Spleen (tissue), 11 donors: ENCODE measurements around the gene HNRNPC. TPM values are rescaled to one million over a fixed set of nuclear protein-coding genes. Genes with fewer than 3 reads are reported as not detected.

Source experiments
- DNase-seq: peaks from one replicate; pipeline ENCODE4 v3.0.0-alpha.2; 2020
- H3K27ac ChIP-seq, 8 donors: fragments of 200-600 bp; sonication (generic) in 7 of 8; 1 replicate in 4 of 8; 2 replicates in 4 of 8; pipeline versions ENCODE4 v1.5.0 to v1.8.0; 2016 to 2021; ENCODE audit warnings: inconsistent platforms in 4 of 8, mild to moderate bottlenecking in 4 of 8, moderate library complexity in 1 of 8
- H3K27me3 ChIP-seq, 7 donors: fragments of 200-600 bp; sonication (generic) in 6 of 7; replicated peaks in 1 of 7; 1 replicate in 4 of 7; 2 replicates in 3 of 7; pipeline versions ENCODE4 v1.5.0 to v1.8.0; 2016 to 2021; ENCODE audit warnings: inconsistent platforms in 3 of 7, mild to moderate bottlenecking in 1 of 7
- H3K36me3 ChIP-seq, 6 donors: fragments of 200-600 bp; sonication (generic) in 5 of 6; 1 replicate in 4 of 6; 2 replicates in 2 of 6; pipeline versions ENCODE4 v1.5.0 to v1.8.0; 2016 to 2021; ENCODE audit warnings: inconsistent platforms in 2 of 6
- H3K4me1 ChIP-seq, 6 donors: fragments of 200-600 bp; sonication (generic) in 5 of 6; 1 replicate in 3 of 6; 2 replicates in 3 of 6; pipeline versions ENCODE4 v1.5.0 to v1.8.0; 2016 to 2021; ENCODE audit warnings: inconsistent platforms in 3 of 6
- H3K4me3 ChIP-seq, 8 donors: fragments of 200-600 bp; sonication (generic) in 7 of 8; 1 replicate in 4 of 8; 2 replicates in 4 of 8; pipeline versions ENCODE4 v1.5.0 to v1.8.0; 2016 to 2021; ENCODE audit warnings: inconsistent platforms in 4 of 8, mild to moderate bottlenecking in 4 of 8, moderate library complexity in 2 of 8
- H3K9me3 ChIP-seq, 8 donors: fragments of 200-600 bp; sonication (generic) in 7 of 8; 1 replicate in 4 of 8; 2 replicates in 4 of 8; pipeline versions ENCODE4 v1.5.0 to v1.8.0; 2016 to 2021; ENCODE audit warnings: inconsistent platforms in 4 of 8
- POLR2A ChIP-seq, 3 donors: fragments of 450-650 bp; IDR thresholded peaks; one replicate each; pipeline ENCODE4 v1.5.1; 2017; ENCODE audit warnings: antibody characterized with exemption in 3 of 3, mild to moderate bottlenecking in 1 of 3
- POLR2AphosphoS5 ChIP-seq, 3 donors: sonication (generic); formaldehyde crosslinking; IDR thresholded peaks; one replicate each; pipeline ENCODE4 v1.5.1; 2017; ENCODE audit warnings: antibody characterized with exemption in 3 of 3
- WGBS, 5 donors: extraction: QIAGEN DNeasy Blood & Tissue Kit in 3 of 5; methylation state at CpG; one replicate each; pipeline versions ENCODE4 v1.1.5 to v1.1.7; 2013 to 2018; 5-methylcytosine and 5-hydroxymethylcytosine counted together
- intact Hi-C: fragments of 100-400 bp; cut with DNase I; formaldehyde crosslinking; loops from one replicate; pipeline ENCODE4 v1.15.0; 2023; ENCODE audit warnings: low total_unique reads
- polyA plus RNA-seq, 3 donors: library from polyadenylated mRNA; stranded (reverse); fragments of 200-250 nt; gene quantifications; one replicate each; pipeline ENCODE4 v1.2.1, GENCODE V29; 2013
- total RNA-seq, 7 donors: library from RNA; depleted of rRNA in 3 of 7; stranded (reverse); fragments of >200 nt in 3 of 7; fragmentation: NEBNext Ultra II Directional in 4 of 7; extraction: Animal tissue kit (Norgen Biotek cat#: 25700) in 4 of 7; gene quantifications; one replicate each; pipeline versions ENCODE4 v1.1.0 to v1.2.1, GENCODE V29; 2016 to 2021
- TF ChIP-seq, protein P1 (sequence below), 11 experiments: fragments of 200-600 bp in 7 of 11; fragments of 450-650 bp in 4 of 11; sonication (generic) in 4 of 11; IDR thresholded peaks in 8 of 11; conservative IDR thresholded peaks in 3 of 11; 1 replicate in 7 of 11; 2 replicates in 4 of 11; pipeline versions ENCODE4 v1.4.0 to v1.8.0; 2016 to 2021; ENCODE audit warnings: antibody characterized with exemption in 11 of 11, inconsistent platforms in 4 of 11, mild to moderate bottlenecking in 1 of 11
- donor health status: healthy with polysubstance abuse.
- donor health status: DM: no; HTN: no; CAD: no; lungs with moderate emphysema.
- donor health status: DM: no; HTN: no; CAD: no.
- donor health status: Bipolar disorder and iron deficiency.
- donor health status: healthy.
- donor health status: DM: no; HTN: no; CAD: no.
- donor health status: DM: yes; HTN: yes; CAD: no.

The HNRNPC gene
- total and polyA plus RNA-seq, 10 donors = 374 to 824 (median 517) TPM

DNA sequence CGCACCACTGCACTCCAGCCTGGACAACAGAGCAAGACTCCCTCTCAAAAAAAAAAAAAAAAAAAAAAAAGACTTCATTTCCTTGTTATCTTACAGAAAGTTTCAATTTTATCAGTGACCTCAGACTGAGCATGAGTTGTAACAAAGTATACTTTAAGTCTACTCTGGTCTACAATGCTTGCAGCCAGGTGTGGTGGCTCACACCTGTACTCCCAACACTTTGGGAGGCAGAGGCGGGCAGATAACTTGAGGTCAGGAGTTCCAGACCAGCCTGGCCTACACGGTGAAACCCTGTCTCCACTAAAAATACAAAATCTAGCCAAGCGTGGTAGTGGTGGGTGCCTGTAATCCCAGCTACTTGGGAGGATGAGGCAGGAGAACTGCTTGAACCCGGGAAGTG lies 18.0 kb downstream of the HNRNPC start:
- H3K27me3 ChIP-seq = no peaks in the 10 kb centered on the region
- no peak for DNase-seq
- H3K9me3 ChIP-seq = no peaks in the 10 kb centered on the region
- peaks cover 0 to 100% (median 70%) of the 10 kb centered on the region in 6 donors for H3K36me3 ChIP-seq
- WGBS, 5 donors = 93 to 97% (median 94%) methylated on average over 5 of the region's 5 CpGs
- intact Hi-C loops = no loop called here
- H3K4me3 ChIP-seq = no peak overlapping the region
- peaks cover 26 to 100% (median 78%) of the 10 kb centered on the region in 6 donors for H3K4me1 ChIP-seq
- H3K27ac ChIP-seq = no peak overlapping the region
- TF ChIP-seq POLR2AphosphoS5 (IDR thresholded peaks at IDR 0.05) (no peak), POLR2A (IDR thresholded peaks at IDR 0.05) (no peak)
- TF ChIP-seq, protein P1, sequence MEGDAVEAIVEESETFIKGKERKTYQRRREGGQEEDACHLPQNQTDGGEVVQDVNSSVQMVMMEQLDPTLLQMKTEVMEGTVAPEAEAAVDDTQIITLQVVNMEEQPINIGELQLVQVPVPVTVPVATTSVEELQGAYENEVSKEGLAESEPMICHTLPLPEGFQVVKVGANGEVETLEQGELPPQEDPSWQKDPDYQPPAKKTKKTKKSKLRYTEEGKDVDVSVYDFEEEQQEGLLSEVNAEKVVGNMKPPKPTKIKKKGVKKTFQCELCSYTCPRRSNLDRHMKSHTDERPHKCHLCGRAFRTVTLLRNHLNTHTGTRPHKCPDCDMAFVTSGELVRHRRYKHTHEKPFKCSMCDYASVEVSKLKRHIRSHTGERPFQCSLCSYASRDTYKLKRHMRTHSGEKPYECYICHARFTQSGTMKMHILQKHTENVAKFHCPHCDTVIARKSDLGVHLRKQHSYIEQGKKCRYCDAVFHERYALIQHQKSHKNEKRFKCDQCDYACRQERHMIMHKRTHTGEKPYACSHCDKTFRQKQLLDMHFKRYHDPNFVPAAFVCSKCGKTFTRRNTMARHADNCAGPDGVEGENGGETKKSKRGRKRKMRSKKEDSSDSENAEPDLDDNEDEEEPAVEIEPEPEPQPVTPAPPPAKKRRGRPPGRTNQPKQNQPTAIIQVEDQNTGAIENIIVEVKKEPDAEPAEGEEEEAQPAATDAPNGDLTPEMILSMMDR (IDR thresholded peaks at IDR 0.05 in 8 of 11, conservative IDR thresholded peaks at IDR 0.05 in 3 of 11) = no peak

DNA sequence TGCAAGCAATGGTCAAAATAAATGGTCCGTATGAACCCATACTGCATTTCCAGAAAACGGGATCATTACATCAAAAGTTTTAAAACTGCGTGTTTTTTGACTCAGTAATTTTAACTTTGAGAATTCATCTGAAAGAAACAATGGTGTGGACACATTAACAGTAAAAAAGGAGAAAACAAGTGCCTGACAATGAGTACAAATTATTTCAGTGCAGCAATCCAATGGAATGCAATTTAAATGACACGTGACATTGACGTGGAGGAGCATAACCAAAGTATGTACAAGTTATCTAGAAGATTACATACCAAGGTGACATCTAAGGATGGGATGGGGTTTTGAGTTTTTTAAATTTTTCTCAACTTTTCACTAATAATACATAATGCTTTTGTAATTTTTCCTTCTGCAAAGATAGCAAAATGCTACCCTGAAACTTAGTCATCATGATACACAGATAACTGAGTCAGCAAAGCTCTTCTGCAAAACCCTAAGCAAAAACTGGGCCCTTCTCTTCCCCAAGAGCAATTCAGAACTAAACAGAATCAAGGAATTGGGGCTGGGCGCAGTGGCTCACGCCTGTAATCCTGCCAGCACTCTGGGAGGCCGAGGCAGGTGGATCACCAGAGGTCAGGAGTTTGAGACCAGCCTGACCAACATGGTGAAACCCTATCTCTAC lies 20.4 kb downstream of the HNRNPC start:
- Histone ChIP-seq H3K4me1 (peaks cover 7 to 100% (median 70%) of the 10 kb centered on the region in 6 donors), H3K27ac (no peak overlapping the region), H3K27me3 (no peaks in the 10 kb centered on the region), H3K4me3 (no peak overlapping the region), H3K36me3 (peaks cover 0 to 100% (median 70%) of the 10 kb centered on the region in 6 donors), H3K9me3 (no peaks in the 10 kb centered on the region)
- DNase-seq = no peak
- TF ChIP-seq, protein P1 (IDR thresholded peaks at IDR 0.05 in 8 of 11, conservative IDR thresholded peaks at IDR 0.05 in 3 of 11) = no peak
- TF ChIP-seq POLR2AphosphoS5 (IDR thresholded peaks at IDR 0.05) (no peak), POLR2A (IDR thresholded peaks at IDR 0.05) (no peak)
- intact Hi-C loops = no loop called here
- 89 to 95% (median 91%) methylated on average over 8 of the region's 8 CpGs for WGBS, 5 donors

DNA sequence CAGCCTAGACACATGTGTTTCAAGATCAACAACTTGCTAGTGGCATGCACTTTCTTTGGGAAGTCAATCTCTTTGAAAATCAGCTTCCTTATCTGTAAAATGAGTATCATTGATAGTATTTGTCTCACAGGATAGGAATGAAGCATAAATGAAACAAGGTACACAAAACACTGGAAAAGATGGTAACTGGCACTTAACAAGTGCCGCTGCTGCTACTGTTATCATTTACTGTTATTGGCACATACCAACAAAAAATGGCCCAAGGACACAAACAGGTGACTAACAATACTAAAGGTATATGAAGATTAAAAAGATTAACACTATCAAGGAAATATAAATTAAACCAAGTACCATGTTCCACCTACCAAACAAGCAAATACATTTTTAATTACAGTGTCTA lies 20.9 kb downstream of the HNRNPC start:
- no peak overlapping the region for H3K4me3 ChIP-seq
- peaks cover 7 to 100% (median 68%) of the 10 kb centered on the region in 6 donors for H3K4me1 ChIP-seq
- DNase-seq = no peak
- WGBS, 5 donors = 95 to 100% (median 97%) methylated on average over 1 of the region's 1 CpG
- peak overlapping the region in 1 of 8 donors; percentile 5 for H3K27ac ChIP-seq
- H3K9me3 ChIP-seq = no peaks in the 10 kb centered on the region
- no peaks in the 10 kb centered on the region for H3K27me3 ChIP-seq
- peaks cover 0 to 100% (median 70%) of the 10 kb centered on the region in 6 donors for H3K36me3 ChIP-seq
- TF ChIP-seq, protein P1 (IDR thresholded peaks at IDR 0.05 in 8 of 11, conservative IDR thresholded peaks at IDR 0.05 in 3 of 11) = no peak
- no peak for TF ChIP-seq POLR2AphosphoS5 (IDR thresholded peaks at IDR 0.05)
- no peak for TF ChIP-seq POLR2A (IDR thresholded peaks at IDR 0.05)
- intact Hi-C loops = no loop called here

DNA sequence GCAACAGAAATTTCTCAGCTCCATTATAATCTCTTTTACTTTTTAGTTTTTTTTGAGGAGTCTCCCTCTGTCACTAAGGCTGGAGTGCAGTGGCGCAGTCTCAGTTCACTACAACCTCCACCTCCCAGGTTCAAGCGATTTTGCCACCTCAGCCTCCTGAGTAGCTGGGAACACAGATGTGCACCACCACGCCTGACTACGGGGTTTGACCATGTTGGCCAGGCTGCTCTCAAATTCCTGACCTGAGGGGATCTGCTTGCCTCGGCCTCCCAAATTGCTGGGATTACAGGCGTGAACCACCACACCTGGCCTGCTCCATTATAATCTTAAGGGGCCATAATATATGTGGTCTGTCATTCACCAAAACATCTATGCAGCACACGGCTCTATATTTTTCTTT lies 23.4 kb downstream of the HNRNPC start:
- no peaks in the 10 kb centered on the region for H3K9me3 ChIP-seq
- intact Hi-C loops = no loop called here
- TF ChIP-seq POLR2AphosphoS5 (IDR thresholded peaks at IDR 0.05) (peak in 1 of 3 donors; percentile 47), POLR2A (IDR thresholded peaks at IDR 0.05) (no peak)
- TF ChIP-seq, protein P1 (IDR thresholded peaks at IDR 0.05 in 8 of 11, conservative IDR thresholded peaks at IDR 0.05 in 3 of 11) = no peak
- peaks cover 0 to 92% (median 58%) of the 10 kb centered on the region in 6 donors for H3K36me3 ChIP-seq
- peak overlapping the region in 2 of 8 donors; percentile 8 to 13 for H3K27ac ChIP-seq
- 84 to 98% (median 93%) methylated on average over 7 of the region's 7 CpGs for WGBS, 5 donors
- H3K4me1 ChIP-seq = peaks cover 7 to 100% (median 68%) of the 10 kb centered on the region in 6 donors
- no peak overlapping the region for H3K4me3 ChIP-seq
- H3K27me3 ChIP-seq = no peaks in the 10 kb centered on the region
- no peak for DNase-seq
